ENCODE data around the gene HOXA11.

GRCh38 chr7:27194002-27194352 is 8.9 kb upstream of the HOXA11 start:
- TF ChIP-seq CTCF (conservative IDR thresholded peaks at IDR 0.05) (no peak), ZFX (IDR thresholded peaks at IDR 0.05) (no peak)

All from C4-2B (cell line).